Skeletal muscle cell (primary cell): ENCODE data around the gene GLYR1.

ENCODE experiments used
- DNase-seq: peaks from one replicate; pipeline ENCODE4 v3.0.0-alpha.2; 2010; ENCODE audit warnings: low read depth
- H3K4me3 ChIP-seq: 2 replicates; pipeline ENCODE4 v1.5.1; 2011; ENCODE audit warnings: low read depth, mild to moderate bottlenecking, control low read depth, low read length, moderate library complexity

The GLYR1 gene

DNA sequence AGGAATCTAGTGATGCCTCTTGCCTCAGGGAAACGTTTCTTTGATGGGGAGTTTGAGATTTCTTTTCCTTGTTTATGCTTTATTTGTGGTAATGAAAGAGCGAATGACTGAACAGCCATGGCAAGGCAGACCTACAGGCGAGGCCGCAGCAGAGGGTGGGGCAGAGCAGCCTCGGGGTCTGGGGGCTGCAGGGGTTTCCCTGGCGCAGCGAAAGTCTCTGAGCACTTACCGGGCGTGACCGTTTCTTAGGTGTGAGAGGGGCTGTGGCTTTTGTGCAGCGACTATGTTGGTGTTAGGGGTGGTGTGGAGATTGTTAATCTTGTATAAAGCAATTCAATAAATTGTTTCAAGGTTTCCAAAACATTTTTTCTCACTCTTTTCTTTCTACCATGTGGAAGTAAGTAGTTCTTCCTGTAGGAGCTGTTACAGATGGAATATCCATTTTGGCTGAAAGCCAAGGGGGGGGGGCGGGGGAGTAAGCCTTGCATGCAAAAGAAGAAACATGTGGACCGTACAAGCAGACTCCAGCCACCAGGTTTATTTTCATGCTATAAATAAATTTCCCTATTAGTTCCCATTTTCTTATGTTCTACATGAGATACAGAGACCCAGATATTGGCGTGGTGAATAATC is 35.0 kb upstream of the GLYR1 start:
- DNase-seq: peak; percentile 10
- no peak overlapping the region for H3K4me3 ChIP-seq

DNA sequence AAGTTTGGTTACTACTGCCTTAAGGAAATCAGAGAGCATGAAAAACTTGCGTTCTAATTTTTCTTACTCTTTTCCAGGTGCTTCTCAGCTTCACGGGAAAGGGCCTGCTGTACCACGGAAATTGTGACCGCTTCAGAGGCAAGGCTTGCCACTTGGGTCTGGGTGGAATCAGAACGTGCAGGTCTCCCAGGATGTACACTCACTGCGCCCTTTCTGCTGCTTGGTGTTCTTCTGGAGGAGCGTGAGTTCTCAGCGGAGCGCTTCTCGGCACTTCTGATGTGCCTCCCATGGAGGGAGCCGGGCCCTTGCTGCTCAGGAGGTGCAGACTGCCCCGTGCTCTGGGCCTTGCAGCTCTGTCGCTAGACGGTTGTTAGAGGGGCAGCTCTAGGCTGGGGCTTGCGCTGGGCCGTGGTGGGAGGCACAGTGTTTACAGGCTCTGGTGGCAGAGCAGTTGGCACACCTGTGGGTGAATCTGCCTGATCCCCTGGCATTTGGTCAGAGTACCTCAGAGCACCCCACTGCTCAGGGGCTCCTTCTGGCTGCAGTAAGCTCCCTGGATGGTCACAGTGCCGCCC is 33.0 kb upstream of the GLYR1 start:
- no peak for DNase-seq
- no peak overlapping the region for H3K4me3 ChIP-seq

DNA sequence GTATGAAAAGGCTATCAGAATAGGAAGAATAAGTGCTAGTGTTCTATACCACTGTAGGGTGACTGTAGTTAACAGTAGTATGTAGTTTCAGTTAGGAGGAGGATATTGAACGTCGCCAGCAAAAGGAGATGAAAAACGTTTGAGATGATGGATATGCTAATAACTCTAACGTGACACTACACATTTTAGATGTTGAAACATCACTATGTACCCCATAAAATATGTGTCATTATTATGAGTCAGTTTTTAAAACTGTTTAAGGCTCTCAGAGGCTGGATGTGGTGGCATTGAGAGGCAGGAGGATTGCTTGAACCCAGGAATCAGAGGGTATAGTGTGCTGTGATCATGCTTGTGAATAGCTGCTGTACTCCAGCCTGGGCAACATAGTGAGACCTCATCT is 32.0 kb upstream of the GLYR1 start:
- H3K4me3 ChIP-seq: no peak overlapping the region
- no peak for DNase-seq

DNA sequence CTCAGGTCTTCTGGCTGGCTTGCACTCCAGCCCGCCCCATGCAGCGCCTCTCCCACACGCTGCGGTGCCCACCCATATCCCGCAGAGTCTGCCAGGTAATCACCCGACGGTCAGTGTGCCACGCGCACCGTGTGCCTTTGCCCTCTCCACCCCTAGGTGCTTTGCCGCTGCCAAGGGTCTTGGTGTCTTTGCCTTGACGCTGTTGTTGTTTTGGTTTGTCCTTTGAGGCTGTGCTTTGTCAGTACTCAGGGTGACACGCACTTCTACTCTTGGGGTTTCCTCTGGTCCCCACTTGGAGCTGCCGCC is 30.2 kb upstream of the GLYR1 start:
- no peak for DNase-seq
- H3K4me3 ChIP-seq: no peak overlapping the region

- DNase-seq: no peak
- no peak overlapping the region for H3K4me3 ChIP-seq
Observed at GRCh38 chr16:4876646-4877379, 29.7 kb upstream of the GLYR1 start.

DNA sequence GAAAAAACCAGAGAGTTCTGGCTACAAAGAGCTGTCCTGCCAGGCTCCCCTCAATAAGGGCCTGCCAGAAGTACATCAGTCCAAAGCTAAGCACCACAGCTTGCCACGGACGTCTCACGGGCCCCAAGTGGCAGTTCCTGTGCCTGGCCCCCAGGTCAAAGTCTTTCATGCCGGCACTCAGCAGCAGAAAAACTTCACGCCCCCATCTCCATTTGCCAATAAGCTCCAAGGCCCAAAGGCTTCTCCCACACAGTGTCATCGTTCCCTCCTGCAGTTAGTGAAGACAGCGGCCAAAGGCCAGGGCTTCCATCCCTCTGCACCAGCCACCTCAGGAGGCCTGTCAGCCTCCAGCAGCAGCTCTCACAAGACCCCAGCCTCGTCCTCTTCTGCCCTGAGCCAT is 27.6 kb upstream of the GLYR1 start:
- no peak overlapping the region for H3K4me3 ChIP-seq
- DNase-seq: no peak

DNA sequence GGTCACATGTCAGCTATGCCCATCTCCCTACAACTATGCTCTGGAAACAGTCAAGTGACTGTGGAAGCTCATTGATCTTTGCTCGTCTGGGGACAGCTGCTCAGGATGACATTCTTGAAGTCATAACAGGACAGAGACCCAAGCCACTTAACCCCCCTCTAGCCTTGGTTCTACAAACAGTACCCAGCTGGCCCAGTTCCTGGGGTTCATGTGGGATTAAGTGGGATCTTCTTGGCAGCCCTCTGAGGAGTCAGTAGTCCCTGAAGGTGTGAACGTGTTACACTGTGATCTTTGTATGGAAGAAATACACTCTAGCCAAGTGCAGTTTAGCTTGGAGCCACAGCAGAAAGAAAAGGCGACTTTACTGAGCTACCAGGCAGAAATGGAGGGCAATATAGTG is 26.0 kb upstream of the GLYR1 start:
- H3K4me3 ChIP-seq: no peak overlapping the region
- no peak for DNase-seq

DNA sequence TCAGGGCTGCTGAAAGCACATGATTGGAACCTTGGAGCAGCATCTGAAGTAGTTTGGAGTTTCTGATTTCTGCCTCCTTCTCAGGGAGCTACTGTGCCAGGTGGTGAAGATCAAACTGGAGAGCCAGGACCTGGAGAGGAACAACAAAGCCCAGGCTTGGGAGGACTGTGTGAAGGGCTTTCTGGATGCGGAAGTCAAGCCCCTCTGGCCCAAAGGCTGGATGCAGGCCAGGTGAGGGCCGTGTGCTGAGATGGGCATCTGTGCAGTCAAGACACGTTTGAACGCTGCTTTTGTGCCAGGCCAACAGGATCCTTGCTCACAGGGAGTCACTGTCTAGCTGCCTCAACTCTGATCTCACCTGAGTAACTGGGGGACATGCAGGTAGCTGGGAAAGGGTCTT is 24.0 kb upstream of the GLYR1 start:
- DNase-seq: no peak
- no peak overlapping the region for H3K4me3 ChIP-seq

GRCh38 chr16:4870138-4870671 is 23.1 kb upstream of the GLYR1 start:
- no peak for DNase-seq
- H3K4me3 ChIP-seq: no peak overlapping the region

DNA sequence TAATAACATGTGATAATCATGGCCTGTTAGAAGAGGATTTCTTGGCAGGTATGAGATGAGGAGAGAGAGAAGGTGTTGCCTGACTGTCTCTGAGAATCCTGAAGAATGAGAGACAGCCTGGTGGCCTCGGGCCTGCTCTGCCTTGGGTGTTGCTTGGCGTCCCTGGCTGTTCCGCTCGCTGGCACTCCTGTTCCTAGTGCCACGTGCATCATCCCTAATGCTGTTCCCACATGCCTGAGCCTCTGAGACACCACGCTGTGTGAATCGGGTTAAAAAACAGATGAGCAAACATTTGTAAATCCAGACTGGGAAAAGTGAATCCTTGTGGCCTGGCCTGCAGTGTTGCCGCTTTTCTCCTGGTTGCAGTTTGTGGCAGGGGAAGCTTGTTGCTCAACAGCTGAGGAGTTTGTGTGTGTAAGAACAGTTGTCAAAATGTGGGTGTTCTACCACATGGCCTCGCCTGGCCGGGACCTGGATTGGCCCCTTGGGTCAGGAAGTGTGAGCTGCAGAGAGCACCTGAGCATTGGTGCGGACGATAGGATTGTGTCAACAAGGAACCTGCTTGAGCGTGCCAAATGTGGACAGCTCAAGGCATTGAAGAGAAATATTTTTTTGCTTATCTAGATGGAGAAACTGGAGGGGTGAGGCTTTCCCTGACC is 22.2 kb upstream of the GLYR1 start:
- no peak overlapping the region for H3K4me3 ChIP-seq
- no peak for DNase-seq

DNA sequence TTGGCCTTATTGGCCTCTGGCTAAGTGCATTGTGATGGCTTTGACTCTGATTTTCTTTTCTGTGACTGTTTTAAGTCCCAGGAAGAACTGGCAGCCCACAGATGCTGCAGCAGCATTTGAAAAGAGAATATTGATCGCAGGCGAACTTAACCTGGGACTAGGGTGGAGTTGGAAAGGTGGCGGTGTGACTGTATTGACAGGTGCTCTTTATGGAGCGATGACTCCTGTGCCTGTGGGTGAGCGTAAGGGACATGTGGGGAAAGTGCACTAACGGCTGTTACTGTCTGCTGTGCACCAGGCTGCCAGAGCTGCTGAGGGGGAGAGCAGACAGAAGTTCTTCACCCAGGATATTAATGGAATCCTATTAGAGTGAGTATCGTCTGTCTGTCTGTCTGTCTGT is 21.4 kb upstream of the GLYR1 start:
- no peak for DNase-seq
- H3K4me3 ChIP-seq: no peak overlapping the region

- no peak overlapping the region for H3K4me3 ChIP-seq
- no peak for DNase-seq
Observed at GRCh38 chr16:4868026-4868425, 20.9 kb upstream of the GLYR1 start.

- no peak for DNase-seq
- no peak overlapping the region for H3K4me3 ChIP-seq
Observed at GRCh38 chr16:4866586-4866985, 19.5 kb upstream of the GLYR1 start.

DNA sequence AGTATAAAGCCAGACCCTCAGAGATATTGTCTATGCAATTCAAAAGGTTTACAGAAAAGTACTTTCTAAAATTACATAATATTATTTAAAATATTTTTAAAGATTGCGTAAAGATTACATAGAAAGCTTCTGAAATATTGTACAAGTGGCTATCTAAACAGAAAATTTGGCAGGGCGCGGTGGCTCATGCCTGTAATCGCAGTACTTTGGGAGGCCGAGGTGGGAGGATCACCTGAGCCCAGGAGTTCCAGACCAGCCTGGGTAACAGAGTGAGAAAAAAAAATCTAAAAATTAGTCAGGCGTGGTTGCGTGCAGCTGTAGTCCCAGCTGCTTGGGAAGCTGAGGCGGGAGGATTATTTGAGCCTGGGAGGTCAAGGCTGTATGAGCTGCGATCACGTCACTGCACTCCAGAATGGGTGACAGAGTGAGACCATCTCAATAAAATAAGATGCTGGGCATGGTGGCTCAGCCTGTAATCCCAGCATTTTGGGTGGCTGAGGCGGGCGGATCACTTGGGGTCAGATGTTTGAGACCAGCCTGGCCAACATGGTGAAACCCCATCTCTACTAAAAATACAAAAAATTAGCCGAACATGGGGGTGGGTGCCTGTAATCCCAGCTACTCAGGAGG is 18.3 kb upstream of the GLYR1 start:
- no peak for DNase-seq
- H3K4me3 ChIP-seq: no peak overlapping the region

- no peak overlapping the region for H3K4me3 ChIP-seq
- no peak for DNase-seq
Observed at GRCh38 chr16:4864728-4865127, 17.6 kb upstream of the GLYR1 start.

GRCh38 chr16:4862639-4863038 is 15.6 kb upstream of the GLYR1 start:
- H3K4me3 ChIP-seq: no peak overlapping the region
- no peak for DNase-seq

DNA sequence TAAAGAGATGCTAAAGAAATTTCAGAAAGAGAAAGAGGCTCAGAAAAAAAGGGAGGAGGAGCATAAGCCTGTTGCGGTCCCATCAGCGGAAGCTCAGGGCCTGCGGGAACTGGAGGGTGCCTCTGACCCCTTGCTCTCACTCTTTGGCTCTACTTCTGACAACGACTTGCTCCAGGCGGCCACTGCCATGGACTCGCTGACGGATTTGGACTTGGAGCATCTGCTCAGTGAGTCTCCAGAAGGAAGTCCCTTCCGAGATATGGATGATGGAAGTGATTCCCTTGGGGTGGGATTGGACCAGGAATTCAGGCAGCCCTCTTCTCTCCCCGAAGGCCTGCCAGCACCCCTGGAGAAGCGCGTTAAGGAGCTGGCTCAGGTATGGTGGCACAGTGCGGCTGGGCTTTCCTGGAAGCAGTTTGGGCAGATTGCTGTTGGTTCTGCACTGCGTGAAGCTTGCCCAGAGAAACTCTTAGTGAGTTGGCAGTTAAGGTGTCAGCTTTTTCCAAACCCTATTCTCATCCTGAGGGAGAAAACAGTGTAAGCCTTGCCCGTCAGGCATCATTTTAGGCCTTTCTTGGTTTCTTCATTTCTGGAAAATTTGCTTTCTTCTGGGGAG is 13.7 kb upstream of the GLYR1 start:
- no peak for DNase-seq
- no peak overlapping the region for H3K4me3 ChIP-seq

- H3K4me3 ChIP-seq: no peak overlapping the region
- DNase-seq: no peak
Observed at GRCh38 chr16:4859900-4860255, 12.8 kb upstream of the GLYR1 start.

DNA sequence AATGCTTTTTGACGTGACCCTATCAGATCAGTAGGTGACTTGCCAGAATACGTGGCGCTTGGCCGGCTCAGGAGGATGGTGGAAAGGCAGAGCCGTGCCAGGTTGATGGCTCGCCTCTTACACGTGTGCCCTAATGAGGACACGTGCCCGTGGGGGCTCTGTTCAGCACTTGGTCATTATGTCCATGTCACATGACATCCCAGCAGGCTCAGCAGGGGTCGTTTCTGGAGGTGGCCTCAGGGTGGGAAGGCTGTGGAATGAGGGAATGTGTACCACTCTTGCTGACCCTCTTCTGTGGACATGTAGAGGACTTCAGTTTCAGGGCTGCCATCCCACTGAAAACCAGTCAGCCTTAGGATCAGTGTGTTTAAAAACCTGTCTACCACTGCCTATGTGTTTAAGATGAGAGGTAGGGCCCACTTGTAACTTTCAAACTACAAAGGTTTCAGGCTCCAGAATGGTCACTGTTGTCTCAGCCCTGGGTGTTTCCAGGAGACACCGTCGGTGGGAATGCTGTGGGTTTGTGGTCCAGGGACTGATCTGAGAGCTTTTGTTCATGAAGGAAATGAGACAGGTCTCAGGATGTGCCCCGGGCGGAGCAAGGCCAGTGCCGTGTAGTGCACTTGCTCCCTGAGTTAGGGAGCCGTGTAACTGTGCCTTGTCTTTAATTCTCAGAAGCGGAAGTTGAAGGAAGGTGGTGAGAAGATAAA is 12.3 kb upstream of the GLYR1 start:
- no peak overlapping the region for H3K4me3 ChIP-seq
- no peak for DNase-seq
